GM18526 (cell line): Measurements from ENCODE around the gene IVNS1ABP.

Experiments
- POLR2A ChIP-seq: IDR thresholded peaks from 3 replicates; pipeline ENCODE4 v1.6.1; 2011; ENCODE audit not compliant: insufficient read length; ENCODE audit errors: extremely low read depth

The IVNS1ABP gene

DNA sequence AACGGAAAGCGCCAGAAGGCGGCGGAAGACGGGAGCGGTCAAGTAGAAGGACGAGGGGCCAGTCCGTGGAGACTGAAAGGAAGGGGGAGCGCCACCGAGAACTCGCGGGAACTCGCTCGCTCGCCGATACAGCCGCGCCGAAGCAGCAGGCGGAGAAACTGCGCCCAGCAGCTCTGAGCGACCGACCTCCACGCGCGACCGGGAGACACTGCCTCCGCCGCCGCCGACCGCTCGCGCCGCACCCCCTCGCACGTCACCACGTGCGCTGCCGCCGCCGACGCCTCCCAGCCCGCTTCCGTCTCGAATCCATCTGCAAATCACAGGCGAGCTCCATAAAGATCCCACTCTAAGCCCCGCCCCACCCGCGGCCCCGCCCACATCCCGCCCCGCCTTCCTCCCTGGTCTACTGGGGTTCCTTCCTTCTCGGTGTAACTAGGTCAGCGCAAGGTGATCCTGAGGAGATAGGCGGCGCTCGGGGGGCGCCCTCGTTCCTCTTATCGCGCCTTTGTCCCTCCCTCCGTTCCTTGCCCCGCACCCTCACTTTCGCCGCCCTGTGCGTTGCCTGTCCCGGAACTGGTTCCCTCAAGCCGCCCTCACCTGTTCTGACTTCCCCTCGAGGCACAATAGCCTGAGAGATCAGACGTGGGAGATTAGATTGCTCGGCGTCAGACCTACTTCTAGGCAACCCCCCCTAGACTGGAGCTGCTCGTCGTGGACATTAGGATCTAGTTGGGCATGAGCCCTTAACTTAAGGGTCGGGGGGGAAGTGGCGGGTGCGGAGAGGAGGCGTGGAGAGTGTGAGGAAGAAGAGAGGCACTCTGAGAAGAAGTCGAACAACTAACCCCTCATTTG, at the start of gene IVNS1ABP:
Gene IVNS1ABP, minus strand, starts transcription at position 210 of the 852 bp plus-strand sequence. CDS start 7,750 bp downstream, outside the sequence.
- peak; percentile 97 for TF ChIP-seq POLR2A

DNA sequence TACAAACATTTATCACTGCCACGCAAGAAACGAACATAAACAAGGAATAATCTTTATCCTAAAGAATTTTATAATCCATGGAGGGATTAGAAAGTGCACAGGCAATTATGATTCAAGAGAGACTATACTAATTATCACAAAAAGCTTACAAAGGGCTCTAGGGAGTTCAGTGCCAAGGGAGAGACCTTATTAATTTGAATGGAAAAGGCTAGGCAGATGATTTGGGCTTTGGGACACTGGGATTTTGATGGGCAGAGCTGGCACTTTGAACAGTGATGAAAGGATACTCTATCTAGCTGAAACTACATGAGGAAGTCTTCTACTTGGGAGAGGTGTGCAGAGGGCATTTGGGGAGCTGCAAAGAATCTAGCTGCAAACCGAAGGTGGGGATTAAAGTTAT, 48.9 kb upstream of the IVNS1ABP start:
- no peak for TF ChIP-seq POLR2A

DNA sequence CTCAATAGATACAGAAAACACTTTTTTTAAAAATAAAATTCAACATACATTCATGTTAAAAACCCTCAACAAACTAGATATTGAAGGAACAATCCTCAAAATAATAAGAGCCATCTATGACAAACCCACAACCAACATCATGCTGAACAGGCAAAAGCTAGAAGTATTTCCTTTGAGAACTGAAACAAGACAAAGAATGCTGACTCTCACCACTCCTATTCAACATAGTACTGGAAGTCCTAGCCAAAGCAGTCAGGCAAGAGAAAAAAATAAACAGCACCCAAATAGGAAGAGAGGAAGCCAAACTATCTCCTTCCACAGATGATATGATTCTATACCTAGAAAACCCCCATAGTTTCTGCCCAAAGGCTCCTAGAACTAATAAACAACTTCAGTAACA, 46.2 kb upstream of the IVNS1ABP start:
- TF ChIP-seq POLR2A = no peak

DNA sequence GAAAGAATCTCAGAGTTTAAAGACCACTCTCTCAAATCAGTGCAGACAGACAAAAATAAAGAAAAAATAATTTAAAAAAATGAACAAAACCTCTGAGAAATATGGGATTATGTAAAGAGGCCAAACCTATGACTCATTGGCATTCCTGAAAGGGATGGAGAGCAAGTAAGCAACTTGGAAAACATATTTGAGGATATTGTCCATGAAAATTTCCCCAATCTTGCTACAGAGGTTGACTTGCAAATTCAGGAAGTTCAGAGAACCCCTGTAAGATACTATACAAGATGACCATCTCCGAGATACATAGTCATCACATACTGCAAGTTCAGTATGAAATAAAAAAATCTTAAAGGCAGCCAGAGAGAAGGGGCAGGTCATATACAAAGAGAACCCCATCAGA, 43.7 kb upstream of the IVNS1ABP start:
- no peak for TF ChIP-seq POLR2A

DNA sequence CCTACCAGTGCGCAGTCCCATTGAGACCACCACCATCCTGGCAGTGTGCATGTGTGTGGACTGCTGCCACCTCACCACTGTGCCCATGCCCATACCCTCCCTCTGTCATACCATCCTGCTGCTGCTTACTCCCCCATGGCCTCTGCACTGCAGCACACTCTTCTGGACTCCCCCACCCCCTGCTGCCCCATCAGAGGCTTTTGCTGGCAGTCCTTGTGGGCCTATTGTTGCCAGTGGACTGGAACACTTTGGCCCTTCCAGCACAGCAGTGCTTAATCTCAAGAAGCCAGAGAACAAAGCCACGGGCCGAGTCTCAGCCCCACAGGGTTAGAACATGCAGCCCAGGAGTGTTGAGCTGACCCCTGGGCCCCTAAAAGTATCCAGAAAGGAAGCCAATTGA, 41.9 kb upstream of the IVNS1ABP start:
- no peak for TF ChIP-seq POLR2A

DNA sequence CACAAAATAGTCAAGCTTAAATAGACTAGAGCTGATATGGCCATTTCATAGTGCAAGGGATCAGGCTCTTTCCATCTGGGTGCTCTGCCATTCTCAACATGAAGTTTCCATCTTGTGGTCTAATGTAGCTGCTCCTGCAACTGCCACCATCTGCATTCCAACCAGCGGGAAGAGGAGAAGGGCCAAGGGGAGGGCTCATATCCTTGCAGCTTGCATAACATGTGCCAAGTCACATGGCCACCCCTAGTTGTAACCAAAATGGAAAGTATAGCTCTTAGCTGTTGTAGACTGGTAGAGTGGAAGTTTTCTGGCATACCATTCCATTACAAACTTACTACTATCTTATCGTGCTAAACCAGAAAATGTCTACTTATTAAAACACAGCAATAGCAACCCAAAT, 38.9 kb upstream of the IVNS1ABP start:
- TF ChIP-seq POLR2A = no peak

DNA sequence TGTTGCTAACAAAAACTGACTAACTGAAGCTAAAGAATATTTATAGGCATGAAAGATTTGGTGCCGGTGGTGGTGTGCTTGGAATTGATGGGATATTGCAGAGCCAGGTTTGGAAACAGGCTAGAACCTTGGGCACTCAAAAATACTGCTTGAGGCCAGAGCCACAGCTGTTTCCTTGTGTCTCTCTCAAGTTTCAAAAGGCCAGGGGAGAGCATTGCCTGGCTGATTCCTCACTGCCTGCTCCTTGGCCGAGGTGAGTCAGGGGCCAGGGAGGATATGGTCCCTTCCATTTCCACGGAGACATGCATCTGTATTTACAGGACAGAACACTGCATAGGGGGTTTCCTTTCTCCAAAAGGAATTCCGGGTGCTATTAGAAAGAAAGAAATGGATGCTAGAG, 36.1 kb upstream of the IVNS1ABP start:
- TF ChIP-seq POLR2A = no peak

DNA sequence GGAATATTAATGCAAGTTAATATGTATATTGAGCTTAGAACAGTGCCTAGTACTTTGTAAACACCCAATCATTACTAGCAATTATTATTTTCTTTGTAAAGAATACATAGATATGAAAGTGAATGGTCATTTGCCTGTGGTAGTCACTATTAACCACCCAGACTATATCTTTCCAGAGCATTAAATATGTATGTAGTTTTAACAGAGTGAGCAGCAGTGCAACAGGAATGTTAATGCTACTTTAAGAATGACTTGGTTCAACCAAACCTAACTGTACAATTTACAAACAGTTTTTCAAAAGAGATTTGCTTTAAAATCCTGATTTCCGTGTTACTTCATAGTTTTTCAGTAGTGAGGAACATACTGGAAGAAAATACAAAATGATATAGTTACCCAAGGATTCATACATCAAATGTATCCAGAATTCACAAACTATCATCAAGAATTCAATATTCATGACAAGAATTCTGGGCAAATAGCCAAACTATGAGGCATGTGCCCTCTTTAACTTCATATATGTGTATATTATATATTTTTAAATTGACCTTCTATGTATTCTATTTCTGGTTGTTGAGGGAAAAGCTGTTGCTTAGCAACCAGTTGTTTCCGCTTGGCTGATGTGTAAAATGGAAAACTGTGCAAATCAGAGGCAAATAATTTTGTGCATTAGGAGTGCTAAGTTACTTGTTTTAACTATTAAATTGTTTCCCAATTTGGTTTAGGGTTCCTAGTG, 34.9 kb upstream of the IVNS1ABP start:
- TF ChIP-seq POLR2A = no peak

DNA sequence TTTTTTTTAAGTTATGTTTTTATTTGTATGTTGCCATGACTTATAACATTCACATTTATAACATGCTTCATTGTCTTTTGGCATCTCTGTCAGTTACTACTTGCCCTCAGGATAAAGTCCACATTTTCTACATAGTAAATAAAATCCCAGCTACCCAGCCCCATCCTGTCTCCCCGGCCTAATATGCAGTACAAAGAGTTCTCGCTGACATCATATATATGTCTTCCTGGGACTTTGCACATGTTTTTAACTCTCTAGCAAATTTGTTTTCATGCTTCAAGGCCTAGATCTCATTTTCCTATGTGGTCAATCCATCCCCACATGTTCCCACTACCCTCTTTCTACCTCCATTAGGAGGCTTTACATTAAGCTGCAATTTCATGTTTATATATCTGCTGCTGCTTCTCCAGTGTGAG, 33.0 kb upstream of the IVNS1ABP start:
- no peak for TF ChIP-seq POLR2A

DNA sequence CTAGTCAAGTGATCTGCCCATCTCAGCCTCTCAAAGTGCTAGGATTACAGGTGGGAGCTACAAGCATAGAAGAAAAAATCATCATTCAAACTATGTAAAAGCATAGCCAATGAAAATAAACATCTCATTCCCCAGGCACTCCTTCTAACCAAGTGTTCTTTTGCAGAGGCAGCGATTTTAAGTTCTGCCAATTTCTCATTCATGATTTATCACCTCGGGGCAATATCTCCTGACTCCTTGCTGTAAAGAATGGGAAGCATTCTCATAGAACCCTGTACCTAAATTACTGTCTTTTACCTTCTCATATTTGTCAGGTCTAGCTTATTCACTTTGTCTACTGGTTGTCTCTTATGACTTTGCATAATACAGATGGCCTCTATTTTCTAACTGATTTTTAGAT, 32.5 kb upstream of the IVNS1ABP start:
- no peak for TF ChIP-seq POLR2A

DNA sequence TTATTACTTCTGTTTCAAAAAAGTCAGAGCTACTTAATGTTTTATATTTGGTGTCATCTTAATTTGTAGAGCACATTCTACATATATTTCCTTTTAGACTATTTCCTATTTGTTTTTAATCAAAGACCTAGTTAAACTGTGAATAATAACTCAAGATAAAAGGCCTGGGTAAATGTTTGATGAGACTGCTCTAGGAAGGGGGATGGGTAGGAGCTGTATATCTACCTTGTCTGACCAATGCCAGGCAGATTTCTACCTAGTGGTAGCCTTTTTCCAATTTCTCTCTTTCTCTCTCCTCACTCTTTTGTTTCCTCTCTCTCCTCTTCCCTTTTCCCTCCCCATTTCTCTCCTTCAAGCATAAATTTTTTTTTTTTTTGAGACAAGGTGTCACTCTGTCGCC, 31.9 kb upstream of the IVNS1ABP start:
- TF ChIP-seq POLR2A = no peak

DNA sequence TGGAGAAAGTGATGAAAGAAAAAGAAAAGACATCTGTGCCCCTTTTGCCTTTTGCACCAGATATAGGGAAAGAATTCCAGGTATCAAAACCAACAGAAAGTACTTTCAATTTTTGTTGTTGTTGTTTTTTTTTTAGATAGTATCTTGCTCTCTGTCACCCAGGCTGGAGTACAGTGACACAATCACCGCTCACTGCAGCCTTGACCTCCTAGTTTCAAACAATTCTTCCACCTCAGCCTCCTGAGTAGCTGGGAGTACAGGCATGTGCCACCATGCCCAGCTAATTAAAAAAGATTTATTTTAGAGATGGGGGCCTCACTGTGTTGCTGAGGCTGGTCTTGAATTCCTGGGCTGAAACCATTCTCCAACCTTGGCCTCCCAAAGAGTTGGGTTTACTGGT, 31.3 kb upstream of the IVNS1ABP start:
- no peak for TF ChIP-seq POLR2A

DNA sequence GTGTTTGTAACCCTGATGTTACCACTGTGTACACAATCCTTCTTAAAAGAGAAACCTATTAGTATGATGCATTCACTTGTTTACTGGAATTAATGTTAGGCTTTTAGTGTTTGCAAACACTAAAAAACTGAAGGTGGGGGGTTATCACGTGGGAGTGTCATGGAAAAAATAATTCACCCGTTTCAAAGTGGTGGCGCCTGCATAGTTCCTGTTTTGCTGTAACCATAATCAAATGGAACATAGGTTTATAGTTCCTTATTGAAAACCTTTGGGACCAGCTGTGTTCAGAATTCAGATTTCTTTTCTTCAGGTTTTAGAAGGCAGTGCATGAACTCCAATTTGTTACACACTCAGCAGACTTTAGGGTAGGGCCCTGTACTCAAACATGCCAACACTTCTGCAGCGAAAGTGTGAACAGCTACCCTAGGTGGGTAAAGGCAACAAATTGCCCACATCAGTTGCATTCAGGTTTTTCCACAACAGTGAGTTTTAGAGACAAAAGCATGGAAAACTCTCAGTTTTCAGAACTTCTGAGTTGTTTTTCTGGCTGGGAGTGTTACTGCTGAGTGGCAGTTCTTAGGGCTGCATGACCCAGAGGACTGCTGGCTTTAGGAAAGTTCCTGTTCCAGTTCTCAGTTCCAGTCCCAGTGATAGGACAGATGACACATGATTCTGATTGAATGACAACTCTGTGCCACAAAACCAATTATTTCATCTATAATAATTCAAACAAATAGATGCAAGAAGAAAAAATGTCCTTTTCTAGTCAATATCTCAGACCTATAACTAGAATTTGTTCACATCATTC, 29.1 kb upstream of the IVNS1ABP start:
- no peak for TF ChIP-seq POLR2A

DNA sequence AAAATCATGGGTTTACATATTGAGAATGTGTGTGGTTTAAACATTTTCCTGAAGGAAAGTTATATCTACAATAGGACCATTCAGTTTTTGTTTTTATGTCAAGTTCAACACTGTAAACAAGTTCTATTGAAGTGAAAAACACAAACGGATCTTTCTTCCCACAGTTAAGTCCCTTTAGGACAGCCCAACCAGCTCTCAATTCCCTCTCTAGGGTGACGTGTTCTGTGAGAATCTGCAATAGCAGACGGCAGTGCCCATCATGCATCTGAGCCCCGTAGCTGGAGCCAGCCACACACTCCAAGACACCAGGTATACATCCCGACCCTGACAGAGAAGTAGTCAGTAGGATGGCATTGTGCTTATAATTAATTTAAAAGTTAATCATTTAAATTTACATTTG, 26.3 kb upstream of the IVNS1ABP start:
- no peak for TF ChIP-seq POLR2A

DNA sequence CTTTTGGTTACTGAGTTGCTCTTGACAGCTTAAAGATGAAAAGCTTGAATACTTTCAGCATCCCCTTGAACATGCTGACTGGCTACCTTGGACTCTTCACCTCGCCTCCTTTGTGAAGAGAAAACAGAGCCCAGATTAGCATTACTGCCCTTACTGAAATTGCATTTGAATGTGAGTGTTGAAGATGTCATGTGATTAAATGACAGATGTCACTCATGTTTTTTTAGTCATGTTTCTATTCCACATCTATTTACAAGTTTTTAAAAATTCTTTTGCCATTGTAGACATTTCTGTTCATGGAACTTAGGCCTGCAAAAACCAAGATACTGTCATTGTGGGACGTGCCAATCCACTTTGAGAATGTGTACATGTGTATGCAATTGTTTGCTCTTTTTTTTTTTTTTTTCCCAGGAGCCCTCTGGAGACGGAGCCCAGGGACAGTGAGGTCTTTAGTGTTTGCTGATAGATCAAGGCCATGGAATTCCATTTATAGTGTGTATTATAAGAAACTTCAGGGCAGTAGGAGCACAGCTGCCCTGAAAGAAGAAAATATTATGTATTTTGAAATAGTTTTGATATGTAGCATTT, 25.7 kb upstream of the IVNS1ABP start:
- no peak for TF ChIP-seq POLR2A
